Stimulated activated CD8-positive, alpha-beta memory T cell treated with anti-CD3 and anti-CD28 coated beads, Interleukin-7, amount 100 ng/mL, for 1 hour (primary cell): ENCODE results near the gene ZNF618.
"Not testable (repeated sequence)": the region's sequence is repeated elsewhere in the genome, so short reads cannot be mapped to it uniquely, and the experiment has no call there.

Experiments used
- DNase-seq, 2 donors: peaks; one replicate each; pipeline ENCODE4 v3.0.0-alpha.2; 2020; ENCODE audit warnings: low read depth in 2 of 2

The ZNF618 gene

GRCh38 chr9:114081441-114082016 is 205.4 kb downstream of the ZNF618 start:
- no peak for DNase-seq

- peak; percentile 52 to 67 for DNase-seq
Measured at GRCh38 chr9:114082017-114082762, 206.1 kb downstream of the ZNF618 start.

- not testable (repeated sequence) for DNase-seq
Measured at GRCh38 chr9:114082763-114083412, 206.8 kb downstream of the ZNF618 start.

GRCh38 chr9:114083666-114084065 is 207.6 kb downstream of the ZNF618 start:
- no peak for DNase-seq

GRCh38 chr9:114084282-114085073 is 208.4 kb downstream of the ZNF618 start:
- no peak for DNase-seq

GRCh38 chr9:114085387-114085789 is 209.3 kb downstream of the ZNF618 start:
- DNase-seq, result no peak

- no peak for DNase-seq
Measured at GRCh38 chr9:114086009-114086408, 209.9 kb downstream of the ZNF618 start.

- DNase-seq, result no peak
Measured at GRCh38 chr9:114086607-114087006, 210.5 kb downstream of the ZNF618 start.

- no peak for DNase-seq
Measured at GRCh38 chr9:114087721-114088120, 211.6 kb downstream of the ZNF618 start.

GRCh38 chr9:114088571-114089170 is 212.6 kb downstream of the ZNF618 start:
- DNase-seq, result no peak

- no peak for DNase-seq
Measured at GRCh38 chr9:114089206-114089840, 213.2 kb downstream of the ZNF618 start.

- DNase-seq, result no peak
Measured at GRCh38 chr9:114090798-114091197, 214.7 kb downstream of the ZNF618 start.

- DNase-seq, result no peak
Measured at GRCh38 chr9:114091711-114092110, 215.6 kb downstream of the ZNF618 start.

- no peak for DNase-seq
Measured at GRCh38 chr9:114092336-114092735, 216.2 kb downstream of the ZNF618 start.

GRCh38 chr9:114093031-114093471 is 216.9 kb downstream of the ZNF618 start:
- DNase-seq, result no peak

GRCh38 chr9:114093761-114094505 is 217.8 kb downstream of the ZNF618 start:
- DNase-seq, result no peak

- no peak for DNase-seq
Measured at GRCh38 chr9:114094971-114095370, 218.9 kb downstream of the ZNF618 start.

- no peak for DNase-seq
Measured at GRCh38 chr9:114096041-114096511, 220.0 kb downstream of the ZNF618 start.

GRCh38 chr9:114096866-114097612 is 220.9 kb downstream of the ZNF618 start:
- no peak for DNase-seq

- DNase-seq, result no peak
Measured at GRCh38 chr9:114097613-114098020, 221.5 kb downstream of the ZNF618 start.
